Measurements from ENCODE around the gene SMIM36. TPM values are rescaled to one million over a fixed set of nuclear protein-coding genes. Genes with fewer than 3 reads are reported as not detected.

SMIM36 gene
- polyA plus RNA-seq, 3 donors: not detected

- Histone ChIP-seq H3K79me2 (ENCODE audit: insufficient read depth, low read length) (no peaks in the 10 kb centered on the region), H2AFZ (ENCODE audit: insufficient read depth, low read depth, low read length, poor library complexity, severe bottlenecking) (no peak overlapping the region), H4K20me1 (ENCODE audit: insufficient read depth, low read length) (no peaks in the 10 kb centered on the region), H3K36me3 (replicated peaks in 1 of 2; ENCODE audit: control insufficient read depth in 1 of 2, insufficient read depth in 2 of 2, low read length in 2 of 2) (no peaks in the 10 kb centered on the region), H3K4me3 (replicated peaks in 1 of 3; ENCODE audit: low read depth in 2 of 3, low read length in 3 of 3) (no peak overlapping the region), H3K9me3 (replicated peaks in 1 of 2; ENCODE audit: control insufficient read depth in 1 of 2, insufficient read depth in 1 of 2, low read length in 2 of 2) (no peaks in the 10 kb centered on the region), H3K27me3 (ENCODE audit: control insufficient read depth in 2 of 2, insufficient read depth in 2 of 2, low read length in 2 of 2) (no peaks in the 10 kb centered on the region), H3K4me2 (replicated peaks; ENCODE audit: extremely low read depth, low read length, poor library complexity, severe bottlenecking) (no peak overlapping the region), H3K4me1 (ENCODE audit: control insufficient read depth in 1 of 2, insufficient read depth in 2 of 2, low read length in 2 of 2) (no peaks in the 10 kb centered on the region), H3K27ac (ENCODE audit: low read depth in 1 of 2, low read length in 2 of 2) (no peak overlapping the region), H3K9ac (ENCODE audit: insufficient read depth, low read length, poor library complexity, severe bottlenecking) (no peak overlapping the region)
- peak in 1 of 3 donors; percentile 11 for DNase-seq
- WGBS (ENCODE audit: insufficient coverage): 94% methylated on average over 4 of the region's 5 CpGs
- Mint-ChIP-seq H3K36me3 (no peaks in the 10 kb centered on the region), H3K4me1 (peaks cover 8% of the 10 kb centered on the region), H3K27me3 (ENCODE audit: low read depth in 3 of 3) (peaks cover 1 to 7% (median 7%) of the 10 kb centered on the region in 3 donors), H3K27ac (peak overlapping the region in 1 of 7 donors; percentile 50), H3K9me3 (peaks cover 0 to 2% (median 0%) of the 10 kb centered on the region in 7 donors), H3K4me3 (no peak overlapping the region)
- intact Hi-C loops (cut with micrococcal nuclease): no loop called here
- TF ChIP-seq CTCF (IDR thresholded peaks at IDR 0.05): no peak
These were observed 59.0 kb downstream of the SMIM36 start for GRCh38 chr17:55452139-55452790.

GRCh38 chr17:55451758-55452138, 59.5 kb downstream of the SMIM36 start:
- no peak for DNase-seq
- no peaks in the 10 kb centered on the region for H3K36me3 Mint-ChIP-seq
- Histone ChIP-seq H3K9me3 (replicated peaks in 1 of 2; ENCODE audit: control insufficient read depth in 1 of 2, insufficient read depth in 1 of 2, low read length in 2 of 2) (no peaks in the 10 kb centered on the region), H3K27ac (ENCODE audit: low read depth in 1 of 2, low read length in 2 of 2) (no peak overlapping the region), H4K20me1 (ENCODE audit: insufficient read depth, low read length) (no peaks in the 10 kb centered on the region), H3K4me2 (replicated peaks; ENCODE audit: extremely low read depth, low read length, poor library complexity, severe bottlenecking) (no peak overlapping the region), H3K27me3 (ENCODE audit: control insufficient read depth in 2 of 2, insufficient read depth in 2 of 2, low read length in 2 of 2) (no peaks in the 10 kb centered on the region), H3K4me1 (ENCODE audit: control insufficient read depth in 1 of 2, insufficient read depth in 2 of 2, low read length in 2 of 2) (no peaks in the 10 kb centered on the region), H3K4me3 (replicated peaks in 1 of 3; ENCODE audit: low read depth in 2 of 3, low read length in 3 of 3) (no peak overlapping the region), H2AFZ (ENCODE audit: insufficient read depth, low read depth, low read length, poor library complexity, severe bottlenecking) (no peak overlapping the region), H3K79me2 (ENCODE audit: insufficient read depth, low read length) (no peaks in the 10 kb centered on the region), H3K9ac (ENCODE audit: insufficient read depth, low read length, poor library complexity, severe bottlenecking) (no peak overlapping the region), H3K36me3 (replicated peaks in 1 of 2; ENCODE audit: control insufficient read depth in 1 of 2, insufficient read depth in 2 of 2, low read length in 2 of 2) (no peaks in the 10 kb centered on the region)
- H3K4me1 Mint-ChIP-seq: peaks cover 8% of the 10 kb centered on the region
- H3K9me3 Mint-ChIP-seq: peaks cover 0 to 2% (median 0%) of the 10 kb centered on the region in 7 donors
- intact Hi-C loops (cut with micrococcal nuclease): no loop called here
- H3K27me3 Mint-ChIP-seq (ENCODE audit: low read depth in 3 of 3): peaks cover 1 to 7% (median 4%) of the 10 kb centered on the region in 3 donors
- no peak overlapping the region for H3K4me3 Mint-ChIP-seq
- TF ChIP-seq CTCF (IDR thresholded peaks at IDR 0.05): no peak
- H3K27ac Mint-ChIP-seq: no peak overlapping the region
- 100% methylated on average over 2 of the region's 2 CpGs for WGBS (ENCODE audit: insufficient coverage)
